SK-MEL-5 (cell line): ENCODE data around the gene STIM2. TPM values are rescaled to one million over a fixed set of nuclear protein-coding genes. Genes with fewer than 3 reads are reported as not detected.

Experiments used
- DNase-seq: peaks from one replicate; pipeline ENCODE4 v3.0.0-alpha.2; 2016; ENCODE audit warnings: low read depth, low spot score
- in situ Hi-C: cut with HindIII; loops from 2 replicates; pipeline ENCODE4 v1.10.0; 2016; ENCODE audit warnings: low sequenced_read_pairs, high pct_unique_total_duplicates, low pct_unique_long_range_greater_than_20kb
- total RNA-seq: library from RNA; depleted of rRNA; stranded (reverse); fragments of >200 nt; shearing (Covaris generic); gene quantifications from 2 replicates; pipeline ENCODE4 v1.2.3, GENCODE V29; 2014

STIM2 gene
- total RNA-seq, 1 experiment from 2014 or later, result 19.7 TPM

- in situ Hi-C loops, result no loop called here
These were observed 969 bp downstream of the STIM2 start for GRCh38 chr4:26861434-26862186.

GRCh38 chr4:26862381-26862915, 1.8 kb downstream of the STIM2 start:
- no peak for DNase-seq
- in situ Hi-C loops, result no loop called here

More at GRCh38 chr4:26861434-26862186, 969 bp downstream of the STIM2 start:
- peak; percentile 58 for DNase-seq

DNA sequence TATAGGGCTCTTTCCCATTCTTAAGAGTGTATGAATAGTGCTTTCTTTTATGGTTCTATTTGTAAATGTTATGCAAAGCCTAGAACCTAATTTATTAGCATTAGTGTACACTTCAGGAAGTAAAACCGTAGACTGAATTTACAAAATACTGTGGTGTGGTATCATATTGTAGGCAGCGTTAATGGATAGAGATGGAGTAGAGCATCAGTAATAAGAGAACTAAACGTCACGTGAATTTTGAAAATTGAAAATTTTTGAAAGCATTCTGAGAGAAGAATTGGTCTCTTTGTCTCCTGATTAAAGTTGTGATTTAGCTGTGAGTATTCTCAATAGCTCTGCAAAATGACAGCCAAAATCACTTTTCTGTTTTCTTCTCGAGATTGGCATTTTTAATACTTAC, 2.9 kb downstream of the STIM2 start:
- peak; percentile 16 for DNase-seq
- in situ Hi-C loops, result no loop called here

DNA sequence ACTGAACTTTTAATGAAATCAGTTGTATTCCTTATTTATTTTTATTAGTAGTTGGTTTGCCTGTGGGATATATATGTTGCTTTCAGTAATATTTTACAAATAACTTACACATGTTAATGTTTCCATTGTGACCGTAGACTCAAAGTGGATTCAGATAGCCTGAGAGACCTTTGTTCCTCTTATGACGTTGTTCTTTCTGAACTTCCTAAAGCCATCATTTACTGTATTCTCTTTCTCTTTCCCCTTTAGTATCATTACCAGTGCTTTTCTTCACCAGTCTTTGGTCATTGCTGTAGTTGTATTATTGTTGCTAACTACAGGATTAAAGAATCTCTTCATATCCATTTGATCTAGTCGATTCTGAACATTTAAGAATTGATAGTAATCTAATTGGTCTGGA, 4.3 kb downstream of the STIM2 start:
- DNase-seq, result no peak
- in situ Hi-C loops, result no loop called here

- in situ Hi-C loops, result no loop called here
- DNase-seq, result no peak
These were observed 5.6 kb downstream of the STIM2 start for GRCh38 chr4:26866203-26866602.

- in situ Hi-C loops, result no loop called here
- DNase-seq, result no peak
These were observed 6.1 kb downstream of the STIM2 start for GRCh38 chr4:26866781-26867180.

DNA sequence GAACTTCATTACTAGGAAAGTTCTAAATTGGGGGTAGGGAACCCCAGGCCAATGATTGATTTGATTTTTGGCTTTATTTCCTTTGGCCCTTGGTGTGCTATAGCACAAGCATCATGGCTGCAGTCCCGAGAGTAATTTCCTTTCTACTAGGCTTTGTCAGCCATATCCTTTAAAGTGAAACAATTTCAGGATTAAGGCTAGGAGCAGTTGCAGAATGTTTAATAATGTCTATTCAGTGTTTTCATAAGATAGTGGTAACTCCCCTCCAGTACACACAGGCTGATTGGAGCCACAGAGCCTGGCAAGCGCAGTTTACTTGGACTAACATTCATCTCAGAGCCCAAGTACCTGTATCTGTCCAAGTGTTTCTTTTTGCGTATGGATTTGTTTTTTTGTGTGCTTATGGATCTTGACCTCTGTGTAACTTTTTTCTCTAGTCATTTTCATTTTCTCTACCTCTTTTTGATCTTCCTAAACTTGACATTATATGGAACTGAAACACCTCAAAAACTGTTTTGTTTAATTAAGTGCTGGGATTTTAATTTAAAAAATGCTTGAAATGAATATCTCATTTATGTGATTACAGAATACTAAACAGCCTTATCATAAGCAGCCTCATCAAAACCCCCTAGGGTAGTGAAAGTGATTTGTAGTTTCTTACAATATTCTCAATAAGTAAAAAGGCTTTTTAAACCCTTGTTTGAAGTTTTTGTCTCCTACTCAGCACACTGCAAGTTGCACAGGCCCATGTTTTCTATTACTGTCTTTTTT, 7.5 kb downstream of the STIM2 start:
- no peak for DNase-seq

GRCh38 chr4:26870576-26871262, 10.1 kb downstream of the STIM2 start:
- no peak for DNase-seq
- in situ Hi-C loops, result no loop called here

More for the DNA sequence above, 7.5 kb downstream of the STIM2 start:
- in situ Hi-C loops, result no loop called here

- no peak for DNase-seq
These were observed 11.0 kb downstream of the STIM2 start for GRCh38 chr4:26871611-26872010.

GRCh38 chr4:26873391-26874026, 12.9 kb downstream of the STIM2 start:
- in situ Hi-C loops, result no loop called here
- no peak for DNase-seq

More at GRCh38 chr4:26871611-26872010, 11.0 kb downstream of the STIM2 start:
- in situ Hi-C loops, result no loop called here

DNA sequence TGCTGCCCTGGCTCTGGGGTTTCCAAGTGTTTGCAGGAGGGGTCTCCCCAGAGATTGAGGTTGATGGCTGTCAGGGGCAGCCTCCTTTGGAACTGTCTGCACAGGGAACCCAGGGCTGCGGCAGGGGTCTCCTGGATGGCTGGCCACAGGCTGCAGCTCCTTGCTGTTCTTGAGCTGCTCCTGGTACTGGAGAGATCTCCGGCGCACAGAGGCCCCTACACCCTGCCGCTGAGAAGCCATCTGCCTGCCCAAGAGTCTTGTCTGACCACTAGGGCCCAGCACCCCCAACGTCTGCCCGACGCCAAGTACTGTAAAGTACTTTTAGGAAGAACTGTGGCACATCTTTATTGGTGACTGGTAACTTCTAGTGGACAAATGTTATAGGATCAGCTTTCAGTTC, 13.5 kb downstream of the STIM2 start:
- no peak for DNase-seq
- in situ Hi-C loops, result no loop called here

DNA sequence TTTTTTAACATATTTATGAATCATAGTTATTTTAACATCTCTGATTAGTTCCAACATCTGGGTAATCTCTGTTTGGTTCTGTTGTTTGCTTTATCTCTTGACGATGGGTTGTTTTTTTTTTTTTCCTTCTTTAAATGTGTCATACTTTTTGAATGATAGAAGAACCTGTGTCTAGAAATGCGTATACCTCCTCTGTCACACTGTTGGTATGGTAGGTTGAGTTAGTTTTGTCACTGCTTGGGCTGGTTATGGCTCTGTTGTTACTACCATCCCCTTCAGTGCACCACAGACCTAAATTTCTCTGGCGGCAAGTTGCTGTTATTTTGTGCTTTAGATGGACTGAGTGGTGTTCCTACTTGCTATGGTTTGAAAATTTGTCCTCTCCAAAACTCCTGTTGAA, 16.8 kb downstream of the STIM2 start:
- no peak for DNase-seq
- in situ Hi-C loops, result no loop called here

DNA sequence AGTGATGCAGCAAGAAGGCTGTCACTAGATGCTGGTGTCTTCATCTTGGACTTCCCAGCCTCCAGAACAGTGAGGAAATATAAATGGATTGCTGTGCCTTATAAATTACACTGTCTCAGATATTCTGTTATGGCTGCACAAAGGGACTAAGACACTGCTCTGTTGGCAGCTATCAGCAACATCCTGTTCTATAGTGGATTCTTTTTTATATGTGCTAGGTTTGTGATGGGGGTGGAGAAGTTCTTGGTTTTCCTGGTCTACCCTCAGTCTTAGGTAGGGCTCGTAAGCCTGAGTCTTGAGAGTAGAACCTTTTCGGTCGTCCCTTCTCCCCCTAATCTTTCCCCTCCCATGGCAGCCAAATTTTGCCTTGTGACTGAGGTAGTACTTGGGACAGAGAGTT, 17.3 kb downstream of the STIM2 start:
- DNase-seq, result no peak
- in situ Hi-C loops, result no loop called here

DNA sequence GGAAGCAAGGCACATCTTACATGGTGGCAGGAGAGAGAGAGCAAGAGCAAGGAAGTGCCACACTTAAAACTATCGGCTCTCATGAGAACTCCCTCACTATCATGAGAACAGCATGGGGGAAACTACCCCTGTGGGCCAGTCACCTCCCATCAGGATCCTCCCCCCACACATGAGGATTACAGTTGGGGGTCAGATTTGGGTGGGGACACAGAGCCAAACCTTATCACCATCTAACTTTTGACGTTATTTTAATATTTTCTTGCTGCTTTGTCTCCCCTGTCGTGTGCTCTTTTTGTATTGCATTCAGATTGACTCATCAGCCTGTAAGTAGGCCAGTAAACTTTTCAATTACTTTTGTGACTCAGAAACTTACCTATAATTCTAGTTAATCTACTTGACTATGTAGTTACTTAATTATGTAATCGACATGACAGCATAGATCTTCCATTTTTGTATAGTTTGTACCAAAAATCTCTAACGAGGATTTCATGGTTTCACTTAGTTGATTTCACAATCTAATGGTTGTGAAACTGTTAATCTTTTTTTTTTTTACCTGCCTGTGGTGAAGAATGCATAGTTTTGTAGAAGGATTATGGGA, 18.3 kb downstream of the STIM2 start:
- DNase-seq, result no peak
- in situ Hi-C loops, result no loop called here

DNA sequence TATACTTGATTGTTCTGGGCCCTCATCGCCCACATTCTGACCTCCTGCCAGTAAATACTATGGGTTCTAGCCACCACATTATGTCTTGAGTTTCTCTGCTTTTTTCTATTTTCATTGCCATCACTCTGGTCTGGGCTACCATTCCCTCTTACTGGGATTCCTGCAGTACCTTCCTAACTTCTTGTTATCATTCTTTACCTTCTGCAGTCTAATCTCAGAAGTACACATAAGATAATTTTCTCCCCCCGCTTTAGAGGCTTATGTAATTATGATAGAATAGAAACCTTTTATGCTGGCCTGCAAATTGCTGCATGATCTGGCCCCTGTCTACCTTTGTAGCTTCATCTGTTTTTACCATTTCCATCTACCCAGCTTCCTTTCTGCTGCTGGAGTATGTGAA, 19.2 kb downstream of the STIM2 start:
- no peak for DNase-seq
- in situ Hi-C loops, result no loop called here

DNA sequence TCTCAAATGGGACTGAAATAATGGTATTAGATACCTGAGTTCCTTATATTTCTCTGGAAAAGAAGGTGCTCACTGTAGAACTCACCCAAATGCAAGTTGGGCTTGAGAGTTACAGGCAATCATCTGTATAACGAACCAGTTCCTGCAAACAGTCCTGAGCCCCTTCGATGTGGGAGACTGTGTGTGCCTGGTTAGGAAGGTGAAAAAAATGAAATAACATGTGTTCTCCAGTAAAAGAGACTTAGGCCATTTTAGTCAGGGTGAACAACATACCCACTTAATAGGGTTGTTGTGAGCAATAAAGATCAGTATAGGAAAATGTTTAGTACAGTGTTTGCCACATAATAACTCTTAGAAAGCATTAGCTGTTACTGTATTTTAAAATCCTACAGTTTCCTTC, 23.4 kb downstream of the STIM2 start:
- in situ Hi-C loops, result no loop called here
- no peak for DNase-seq

DNA sequence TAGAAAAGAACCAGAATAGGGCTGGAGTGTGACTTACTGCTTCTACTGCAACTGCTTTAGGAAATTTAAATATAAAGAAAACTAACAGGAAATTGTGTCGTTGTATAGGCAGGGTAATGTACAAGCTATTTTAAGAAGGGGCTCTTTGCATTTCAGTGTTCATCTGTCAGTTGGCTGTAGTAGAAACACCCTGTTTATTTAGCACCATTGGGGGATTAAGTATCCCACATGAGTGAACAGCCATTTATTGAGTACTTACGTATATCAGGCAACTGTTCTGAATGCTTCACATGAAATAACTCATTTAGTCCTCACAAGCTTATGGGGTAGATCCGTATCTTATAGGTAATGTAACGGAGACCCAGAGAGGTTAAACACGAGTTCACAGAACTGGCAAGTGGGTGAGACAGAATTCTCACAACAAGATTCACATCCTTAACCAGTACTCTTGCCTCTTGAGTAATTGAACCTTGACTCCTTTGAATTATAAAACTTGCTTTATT, 23.9 kb downstream of the STIM2 start:
- in situ Hi-C loops, result no loop called here
- DNase-seq, result no peak
